Ishikawa (cell line): ENCODE data around the gene BRMS1L.

ENCODE experiments used
- FOXM1 ChIP-seq: IDR thresholded peaks from 2 replicates; pipeline ENCODE4 v1.6.1; 2012; ENCODE audit warnings: low read depth, borderline replicate concordance
- NFIC ChIP-seq: IDR thresholded peaks from 2 replicates; pipeline ENCODE4 v1.6.1; 2012
- RAD21 ChIP-seq: IDR thresholded peaks from 2 replicates; pipeline ENCODE4 v1.6.1; 2012; ENCODE audit warnings: low read depth
- REST ChIP-seq: IDR thresholded peaks from 2 replicates; pipeline ENCODE4 v1.6.1; 2012; ENCODE audit warnings: low read depth, mild to moderate bottlenecking
- TAF1 ChIP-seq: IDR thresholded peaks from 2 replicates; pipeline ENCODE4 v1.6.1; 2012; ENCODE audit warnings: low read depth, mild to moderate bottlenecking
- YY1 ChIP-seq: IDR thresholded peaks from 2 replicates; pipeline ENCODE4 v1.6.1; 2012; ENCODE audit warnings: low read depth
- ZBTB7A ChIP-seq: IDR thresholded peaks from 2 replicates; pipeline ENCODE4 v1.6.1; 2012; ENCODE audit warnings: low read depth

DNA sequence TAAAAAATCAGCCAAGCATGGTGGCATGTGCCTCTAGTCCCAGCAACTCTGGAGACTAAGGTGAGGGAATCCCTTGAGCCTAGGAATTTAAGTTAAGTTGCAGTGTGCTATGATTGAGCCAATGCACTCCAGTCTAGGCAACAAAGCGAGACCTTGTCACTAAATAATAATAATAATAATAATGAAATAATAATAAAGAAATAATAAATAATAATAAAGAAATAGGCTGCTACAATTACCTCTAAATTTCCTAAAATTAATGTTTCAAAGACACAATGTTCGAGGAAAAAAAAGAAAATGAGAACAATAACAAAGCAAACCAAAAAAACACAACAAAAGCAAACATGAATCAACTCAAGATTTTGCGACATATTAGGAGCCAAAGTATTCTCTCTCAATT is 46.8 kb upstream of the BRMS1L start:
- TF ChIP-seq REST (no peak), NFIC (no peak), ZBTB7A (no peak), YY1 (no peak), RAD21 (no peak), TAF1 (no peak), FOXM1 (no peak)
